H9 (cell line): ENCODE results near the gene GHRL. TPM values are rescaled to one million over a fixed set of nuclear protein-coding genes. Genes with fewer than 3 reads are reported as not detected.

Experiments used
- DNase-seq: peaks from one replicate; pipeline ENCODE4 v3.0.0-alpha.2; 2017
- H2AFZ ChIP-seq: one replicate; pipeline ENCODE4 v1.6.1; 2013; ENCODE audit warnings: mild to moderate bottlenecking, low read length, control low read depth, moderate library complexity
- H2AK5ac ChIP-seq: 2 replicates; pipeline ENCODE4 v1.6.1; 2013; ENCODE audit warnings: low read length, control low read depth, mixed read lengths; ENCODE audit not compliant: insufficient read length
- H2BK120ac ChIP-seq: one replicate; pipeline ENCODE4 v1.6.1; 2013; ENCODE audit warnings: low read depth, mild to moderate bottlenecking, low read length, control low read depth, inconsistent platforms; ENCODE audit not compliant: poor library complexity, severe bottlenecking
- H2BK12ac ChIP-seq: 2 replicates; pipeline ENCODE4 v1.6.1; 2013; ENCODE audit warnings: low read length, control low read depth, mixed read lengths, low read depth; ENCODE audit not compliant: insufficient read length
- H2BK15ac ChIP-seq: 2 replicates; pipeline ENCODE4 v1.6.1; 2013; ENCODE audit warnings: low read depth, low read length, control low read depth
- H2BK20ac ChIP-seq: one replicate; pipeline ENCODE4 v1.6.1; 2013; ENCODE audit warnings: low read depth, mild to moderate bottlenecking, low read length, control low read depth, inconsistent platforms; ENCODE audit not compliant: poor library complexity, severe bottlenecking
- H2BK5ac ChIP-seq: 2 replicates; pipeline ENCODE4 v1.6.1; 2013; ENCODE audit warnings: low read length, control low read depth, mixed read lengths; ENCODE audit not compliant: insufficient read length
- H3K14ac ChIP-seq: 2 replicates; pipeline ENCODE4 v1.6.1; 2013; ENCODE audit warnings: low read length, control low read depth; ENCODE audit not compliant: insufficient read depth
- H3K18ac ChIP-seq: 2 replicates; pipeline ENCODE4 v1.6.1; 2013; ENCODE audit warnings: low read depth, mild to moderate bottlenecking, mixed read lengths, low read length, control low read depth; ENCODE audit not compliant: insufficient read length
- H3K23ac ChIP-seq: 2 replicates; pipeline ENCODE4 v1.6.1; 2013; ENCODE audit warnings: low read length, control low read depth, mixed read lengths, low read depth; ENCODE audit not compliant: insufficient read length
- H3K23me2 ChIP-seq: 2 replicates; pipeline ENCODE4 v1.6.1; 2013; ENCODE audit warnings: low read depth, mild to moderate bottlenecking, mixed read lengths, low read length, control low read depth; ENCODE audit not compliant: insufficient read length, poor library complexity, severe bottlenecking
- H3K27ac ChIP-seq: 2 replicates; pipeline ENCODE4 v1.5.1; 2013; ENCODE audit warnings: low read length, control low read depth, mixed read lengths, low read depth; ENCODE audit not compliant: insufficient read length
- H3K27me3 ChIP-seq: 2 replicates; pipeline ENCODE4 v1.6.1; 2013; ENCODE audit warnings: low read length, control low read depth, inconsistent platforms; ENCODE audit not compliant: insufficient read depth
- H3K4ac ChIP-seq: 2 replicates; pipeline ENCODE4 v1.6.1; 2013; ENCODE audit warnings: low read depth, mild to moderate bottlenecking, control low read depth, inconsistent platforms, low read length, moderate library complexity
- H3K4me1 ChIP-seq: 2 replicates; pipeline ENCODE4 v1.6.1; 2013; ENCODE audit warnings: low read length, control low read depth, inconsistent platforms; ENCODE audit not compliant: insufficient read depth
- H3K4me2 ChIP-seq: 2 replicates; pipeline ENCODE4 v1.6.1; 2013; ENCODE audit warnings: low read length, control low read depth, mixed read lengths; ENCODE audit not compliant: insufficient read length, insufficient read depth
- H3K56ac ChIP-seq: 2 replicates; pipeline ENCODE4 v1.6.1; 2013; ENCODE audit warnings: low read depth, mild to moderate bottlenecking, mixed read lengths, low read length, control low read depth; ENCODE audit not compliant: insufficient read length
- H3K79me1 ChIP-seq: 2 replicates; pipeline ENCODE4 v1.6.1; 2013; ENCODE audit warnings: low read depth, mild to moderate bottlenecking, moderate library complexity, low read length, control low read depth, inconsistent platforms; ENCODE audit not compliant: insufficient read depth, poor library complexity, severe bottlenecking
- H3K79me2 ChIP-seq: 2 replicates; pipeline ENCODE4 v1.6.1; 2013; ENCODE audit warnings: low read length, control low read depth, inconsistent platforms; ENCODE audit not compliant: insufficient read depth
- H3K9ac ChIP-seq: 2 replicates; pipeline ENCODE4 v1.6.1; 2013; ENCODE audit warnings: low read length, control low read depth, mixed read lengths; ENCODE audit not compliant: insufficient read length; ENCODE audit errors: extremely low read depth
- H3K9me3 ChIP-seq: one replicate; pipeline ENCODE4 v1.6.1; 2013; ENCODE audit warnings: low read depth, low read length, inconsistent platforms; ENCODE audit not compliant: control insufficient read depth
- H3T11ph ChIP-seq: one replicate; pipeline ENCODE4 v1.6.1; 2013; ENCODE audit warnings: mild to moderate bottlenecking, low read length, control low read depth, inconsistent platforms
- H4K20me1 ChIP-seq: one replicate; pipeline ENCODE4 v1.6.1; 2013; ENCODE audit not compliant: control insufficient read depth, insufficient read length, insufficient read depth
- H4K5ac ChIP-seq: 2 replicates; pipeline ENCODE4 v1.6.1; 2013; ENCODE audit warnings: low read depth, mild to moderate bottlenecking, mixed read lengths, low read length, control low read depth; ENCODE audit not compliant: insufficient read length
- H4K8ac ChIP-seq: replicated peaks from 2 replicates; pipeline ENCODE4 v1.6.1; 2013; ENCODE audit warnings: low read length, control low read depth, mixed read lengths, low read depth; ENCODE audit not compliant: insufficient read length
- H4K91ac ChIP-seq: 2 replicates; pipeline ENCODE4 v1.6.1; 2013; ENCODE audit warnings: low read depth, mild to moderate bottlenecking, moderate library complexity, mixed read lengths, low read length, control low read depth; ENCODE audit not compliant: insufficient read length
- H3K27ac Mint-ChIP-seq, 3 experiments: 2 replicates in 2 of 3; 3 replicates in 1 of 3; pipeline ENCODE4 v1.8.0; 2020 to 2021; ENCODE audit warnings: mixed read lengths in 3 of 3, mild to moderate bottlenecking in 1 of 3, moderate library complexity in 1 of 3
- H3K27me3 Mint-ChIP-seq: 2 replicates; pipeline ENCODE4 v1.8.0; 2021; ENCODE audit warnings: low read depth, mild to moderate bottlenecking, moderate library complexity, mixed read lengths
- H3K36me3 Mint-ChIP-seq, 3 experiments: 2 replicates in 2 of 3; 3 replicates in 1 of 3; pipeline ENCODE4 v1.8.0; 2020 to 2021; ENCODE audit warnings: low read depth in 3 of 3, mixed read lengths in 3 of 3; ENCODE audit not compliant: insufficient read depth in 1 of 3
- H3K4me1 Mint-ChIP-seq, 2 experiments: 2 replicates each; pipeline ENCODE4 v1.8.0; 2020; ENCODE audit warnings: mixed read lengths in 2 of 2
- H3K4me3 Mint-ChIP-seq, 2 experiments: 2 replicates in 1 of 2; 3 replicates in 1 of 2; pipeline ENCODE4 v1.8.0; 2020 to 2021; ENCODE audit warnings: mild to moderate bottlenecking in 2 of 2, mixed read lengths in 2 of 2, moderate library complexity in 1 of 2
- H3K9me3 Mint-ChIP-seq, 2 experiments: 2 replicates in 1 of 2; 3 replicates in 1 of 2; pipeline ENCODE4 v1.8.0; 2020; ENCODE audit warnings: mild to moderate bottlenecking in 2 of 2, mixed read lengths in 2 of 2, moderate library complexity in 1 of 2
- WGBS: extraction: QIAGEN DNeasy Blood & Tissue Kit; methylation state at CpG from one replicate; pipeline ENCODE4 v1.1.7; 2013; ENCODE audit warnings: missing lambda C conversion rate, low lambda C conversion rate, mixed read lengths; ENCODE audit not compliant: insufficient read length; ENCODE audit errors: extremely low coverage; 5-methylcytosine and 5-hydroxymethylcytosine counted together
- total RNA-seq: library from RNA; stranded (reverse); gene quantifications from 2 replicates; pipeline ENCODE4 v1.2.1, GENCODE V29; 2021
- TF ChIP-seq, protein P1 (sequence below): fragments of 200-600 bp; sonication (generic); conservative IDR thresholded peaks from 3 replicates; pipeline ENCODE4 v1.8.0; 2021; ENCODE audit warnings: antibody characterized with exemption, mild to moderate bottlenecking

Gene GHRL
- total RNA-seq, 1 experiment from 2014 or later, result 1.3 TPM

DNA sequence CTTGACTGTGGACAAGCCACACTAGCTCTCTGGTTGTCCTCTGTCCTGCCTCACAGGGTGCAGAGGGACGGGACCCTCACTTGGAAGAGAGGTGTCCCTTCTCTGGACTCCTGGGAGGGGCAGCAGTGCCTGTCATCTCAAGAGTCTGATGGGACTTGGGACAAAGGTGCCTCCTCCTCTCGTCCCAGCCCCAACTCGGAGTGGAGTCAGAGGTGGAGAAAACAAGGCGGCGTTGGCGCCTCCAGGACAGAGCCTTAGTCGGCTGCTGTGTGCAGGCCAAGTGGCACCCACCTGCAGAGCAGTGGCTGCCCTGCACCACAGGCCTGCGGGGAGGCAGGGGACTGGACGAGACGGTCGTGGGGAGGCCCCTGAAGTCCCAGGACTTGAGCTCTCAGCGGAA is 37.6 kb upstream of the GHRL start:
- H2BK120ac ChIP-seq, result no peak overlapping the region
- WGBS, result no CpG with 5 or more reads among the region's 12 CpGs

More for the DNA sequence above, 37.6 kb upstream of the GHRL start:
- TF ChIP-seq, protein P1, sequence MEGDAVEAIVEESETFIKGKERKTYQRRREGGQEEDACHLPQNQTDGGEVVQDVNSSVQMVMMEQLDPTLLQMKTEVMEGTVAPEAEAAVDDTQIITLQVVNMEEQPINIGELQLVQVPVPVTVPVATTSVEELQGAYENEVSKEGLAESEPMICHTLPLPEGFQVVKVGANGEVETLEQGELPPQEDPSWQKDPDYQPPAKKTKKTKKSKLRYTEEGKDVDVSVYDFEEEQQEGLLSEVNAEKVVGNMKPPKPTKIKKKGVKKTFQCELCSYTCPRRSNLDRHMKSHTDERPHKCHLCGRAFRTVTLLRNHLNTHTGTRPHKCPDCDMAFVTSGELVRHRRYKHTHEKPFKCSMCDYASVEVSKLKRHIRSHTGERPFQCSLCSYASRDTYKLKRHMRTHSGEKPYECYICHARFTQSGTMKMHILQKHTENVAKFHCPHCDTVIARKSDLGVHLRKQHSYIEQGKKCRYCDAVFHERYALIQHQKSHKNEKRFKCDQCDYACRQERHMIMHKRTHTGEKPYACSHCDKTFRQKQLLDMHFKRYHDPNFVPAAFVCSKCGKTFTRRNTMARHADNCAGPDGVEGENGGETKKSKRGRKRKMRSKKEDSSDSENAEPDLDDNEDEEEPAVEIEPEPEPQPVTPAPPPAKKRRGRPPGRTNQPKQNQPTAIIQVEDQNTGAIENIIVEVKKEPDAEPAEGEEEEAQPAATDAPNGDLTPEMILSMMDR, result no peak
- Histone ChIP-seq H3T11ph (no peak overlapping the region), H4K8ac (no peak overlapping the region), H2AK5ac (no peak overlapping the region), H3K4me2 (no peak overlapping the region), H3K14ac (no peak overlapping the region), H3K23me2 (no peaks in the 10 kb centered on the region), H2BK15ac (no peak overlapping the region), H3K18ac (no peak overlapping the region), H3K9ac (no peak overlapping the region), H3K79me2 (no peaks in the 10 kb centered on the region), H3K79me1 (no peaks in the 10 kb centered on the region), H3K56ac (no peak overlapping the region), H2AFZ (no peak overlapping the region), H2BK20ac (no peak overlapping the region), H3K23ac (no peak overlapping the region), H3K27ac (no peak overlapping the region), H3K4ac (no peak overlapping the region), H3K4me1 (no peaks in the 10 kb centered on the region; the same call in 1 of the 2 replicates), H4K5ac (no peak overlapping the region), H3K27me3 (no peaks in the 10 kb centered on the region), H2BK12ac (no peak overlapping the region), H2BK5ac (no peak overlapping the region), H4K91ac (no peak overlapping the region), H3K9me3 (no peaks in the 10 kb centered on the region), H4K20me1 (no peaks in the 10 kb centered on the region)
- no peaks in the 10 kb centered on the region for H3K36me3 Mint-ChIP-seq
- H3K9me3 Mint-ChIP-seq, result no peaks in the 10 kb centered on the region
- H3K4me1 Mint-ChIP-seq, result peaks cover 7 to 19% of the 10 kb centered on the region in 2 experiments
- DNase-seq, result peak; percentile 25
- peaks cover 62% of the 10 kb centered on the region for H3K27me3 Mint-ChIP-seq
- no peak overlapping the region for H3K4me3 Mint-ChIP-seq
- H3K27ac Mint-ChIP-seq, result no peak overlapping the region; a peak in 1 of 7 replicates
